Frontal cortex (tissue), 4 donors: ENCODE measurements around the gene WFS1. TPM values are rescaled to one million over a fixed set of nuclear protein-coding genes. Genes with fewer than 3 reads are reported as not detected.

Source experiments
- DNase-seq, 2 donors: peaks; one replicate each; pipeline ENCODE4 v3.0.0; 2012; ENCODE audit warnings: low spot score in 2 of 2
- FAIRE-seq: peaks from 2 replicates; lab custom pipeline; 2012; peaks lifted over from hg19 to GRCh38; lab: Jason Lieb, UNC
- total RNA-seq: library from RNA; depleted of rRNA; stranded (reverse); fragments of >200 nt; gene quantifications from one replicate; pipeline ENCODE4 v1.2.3, GENCODE V29; 2014
- donor health status: control.
- donor health status: control.
- donor health status: control.

Gene WFS1
- total RNA-seq, 1 donor from 2014 or later = 3.7 TPM

- no peak for DNase-seq
Observed at GRCh38 chr4:6235012-6235411, 34.6 kb upstream of the WFS1 start.

GRCh38 chr4:6235901-6236640 lies 33.6 kb upstream of the WFS1 start:
- no peak for FAIRE-seq

More at GRCh38 chr4:6235012-6235411, 34.6 kb upstream of the WFS1 start:
- FAIRE-seq = no peak

DNA sequence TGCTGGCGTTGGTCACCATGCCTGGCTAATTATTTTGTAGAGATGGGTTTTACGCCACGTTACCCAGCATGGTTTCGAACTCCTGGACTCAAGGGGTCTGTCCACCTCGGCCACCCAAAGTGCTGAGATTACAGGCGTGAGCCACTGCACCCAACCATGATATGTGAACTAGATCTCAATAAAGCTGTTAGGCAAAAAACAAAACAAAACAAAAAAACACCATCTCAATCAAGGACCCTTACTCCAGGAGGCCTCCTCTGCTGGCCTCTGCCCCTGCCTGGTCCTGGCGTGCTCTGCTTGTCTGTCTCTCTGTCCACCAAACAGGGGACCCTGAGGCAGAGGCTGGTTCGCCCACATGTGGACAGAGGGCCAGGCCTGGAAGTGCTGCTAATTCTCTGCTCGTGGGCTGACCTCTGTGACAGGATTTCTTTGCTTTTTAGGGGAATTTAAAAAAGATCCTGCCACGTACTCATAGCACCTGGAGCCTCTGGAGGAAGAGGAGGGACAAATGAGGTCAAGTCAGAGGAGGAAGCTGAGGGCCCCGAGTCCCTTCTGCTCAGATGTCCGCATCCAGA lies 32.7 kb upstream of the WFS1 start:
- FAIRE-seq = no peak
- no peak for DNase-seq

More at GRCh38 chr4:6235901-6236640, 33.6 kb upstream of the WFS1 start:
- no peak for DNase-seq

- FAIRE-seq = no peak
- no peak for DNase-seq
Observed at GRCh38 chr4:6239486-6239885, 30.2 kb upstream of the WFS1 start.

DNA sequence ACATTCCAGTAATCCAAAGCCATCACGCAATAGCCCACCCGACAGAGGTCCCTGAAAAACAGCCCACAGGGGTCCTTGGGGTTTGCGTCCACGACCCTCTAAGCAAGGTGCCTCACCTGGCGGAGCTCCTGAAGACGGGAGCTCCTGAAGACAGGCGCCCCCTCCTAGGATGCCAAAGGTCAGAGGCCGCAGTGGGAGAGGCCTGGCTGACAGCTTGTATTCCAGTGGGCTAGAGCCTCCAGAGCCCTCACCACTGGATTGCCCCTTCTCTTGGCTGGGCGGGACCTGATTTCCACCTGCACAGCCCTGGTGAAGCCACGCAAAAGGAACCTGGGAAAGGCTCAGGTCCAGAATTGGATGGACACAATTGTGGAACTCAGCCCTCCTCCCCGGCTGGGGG lies 29.7 kb upstream of the WFS1 start:
- no peak for FAIRE-seq
- DNase-seq = no peak

DNA sequence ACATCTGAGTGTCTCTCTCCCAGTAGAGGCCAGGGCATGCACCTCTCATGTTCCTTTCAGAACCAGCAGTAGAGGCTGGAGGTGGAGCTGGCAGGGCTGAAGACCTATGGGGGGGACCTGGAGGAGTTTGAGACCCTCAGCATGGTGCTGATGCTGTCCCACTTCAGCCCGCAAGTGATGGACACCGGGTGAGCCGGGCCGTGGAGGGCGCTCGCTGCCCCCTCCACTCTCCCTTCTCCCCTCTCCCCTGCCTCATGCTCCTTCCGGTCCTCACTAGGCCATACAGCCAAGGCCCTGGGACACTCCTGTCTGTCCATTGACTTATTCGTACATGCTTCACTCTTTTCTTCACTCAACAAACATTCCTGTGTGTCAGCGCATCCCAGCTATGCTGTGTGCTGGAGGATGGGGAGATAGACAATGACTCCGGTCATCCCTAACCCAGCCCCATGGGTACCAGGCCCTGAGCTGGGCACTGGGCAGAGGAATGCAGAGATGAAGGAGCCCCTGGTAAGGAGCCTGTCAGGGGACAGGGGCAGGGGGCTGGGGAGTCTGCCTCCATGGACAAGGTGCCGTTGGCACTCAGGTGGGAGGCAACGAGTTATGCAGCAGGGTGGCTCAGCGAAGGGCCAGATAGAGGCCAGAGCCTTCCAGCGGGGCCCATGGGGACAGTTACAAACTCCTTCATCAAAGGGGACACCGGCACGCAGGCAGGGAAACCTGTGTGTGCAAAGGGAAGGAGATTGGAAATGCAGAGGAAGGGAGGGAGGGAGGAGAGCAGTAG lies 28.4 kb upstream of the WFS1 start:
- FAIRE-seq = no peak

DNA sequence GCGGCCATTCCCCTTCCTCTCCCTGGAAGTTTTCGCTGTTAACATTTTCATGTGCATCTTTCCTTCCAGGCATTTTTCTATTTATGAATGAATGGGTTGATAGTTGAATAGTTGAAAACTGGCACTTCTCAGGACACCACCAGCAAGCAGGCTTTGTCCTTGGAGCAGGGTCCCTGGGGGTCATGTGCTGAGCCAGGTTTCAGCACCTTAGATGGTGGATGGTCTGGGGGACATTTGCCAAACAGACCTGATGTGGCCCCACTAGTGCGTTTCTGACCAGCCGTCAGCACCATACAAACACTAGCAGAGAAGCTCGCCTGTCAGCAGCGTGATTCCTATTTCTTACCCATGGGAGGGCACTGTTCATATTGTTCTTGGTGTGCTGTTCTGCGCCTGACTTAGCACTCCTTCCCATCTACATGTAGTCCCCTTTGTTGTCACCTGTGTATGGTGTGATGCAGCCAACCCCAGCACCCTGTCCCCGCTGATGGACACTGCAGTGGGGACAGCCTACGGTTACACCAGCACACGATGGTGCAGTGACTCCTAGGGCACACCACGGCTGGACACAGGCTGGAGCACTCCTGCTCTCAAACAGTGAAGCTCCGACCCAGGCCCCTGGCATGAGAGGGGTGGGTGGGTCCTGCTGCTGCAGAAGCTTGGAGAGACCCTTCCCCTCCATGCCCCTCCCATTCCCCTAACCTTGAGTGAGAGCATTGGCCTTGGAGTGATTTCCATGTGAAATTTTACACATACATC lies 27.2 kb upstream of the WFS1 start:
- FAIRE-seq (no peak), DNase-seq (no peak)

More for the DNA sequence above, 28.4 kb upstream of the WFS1 start:
- DNase-seq = no peak

DNA sequence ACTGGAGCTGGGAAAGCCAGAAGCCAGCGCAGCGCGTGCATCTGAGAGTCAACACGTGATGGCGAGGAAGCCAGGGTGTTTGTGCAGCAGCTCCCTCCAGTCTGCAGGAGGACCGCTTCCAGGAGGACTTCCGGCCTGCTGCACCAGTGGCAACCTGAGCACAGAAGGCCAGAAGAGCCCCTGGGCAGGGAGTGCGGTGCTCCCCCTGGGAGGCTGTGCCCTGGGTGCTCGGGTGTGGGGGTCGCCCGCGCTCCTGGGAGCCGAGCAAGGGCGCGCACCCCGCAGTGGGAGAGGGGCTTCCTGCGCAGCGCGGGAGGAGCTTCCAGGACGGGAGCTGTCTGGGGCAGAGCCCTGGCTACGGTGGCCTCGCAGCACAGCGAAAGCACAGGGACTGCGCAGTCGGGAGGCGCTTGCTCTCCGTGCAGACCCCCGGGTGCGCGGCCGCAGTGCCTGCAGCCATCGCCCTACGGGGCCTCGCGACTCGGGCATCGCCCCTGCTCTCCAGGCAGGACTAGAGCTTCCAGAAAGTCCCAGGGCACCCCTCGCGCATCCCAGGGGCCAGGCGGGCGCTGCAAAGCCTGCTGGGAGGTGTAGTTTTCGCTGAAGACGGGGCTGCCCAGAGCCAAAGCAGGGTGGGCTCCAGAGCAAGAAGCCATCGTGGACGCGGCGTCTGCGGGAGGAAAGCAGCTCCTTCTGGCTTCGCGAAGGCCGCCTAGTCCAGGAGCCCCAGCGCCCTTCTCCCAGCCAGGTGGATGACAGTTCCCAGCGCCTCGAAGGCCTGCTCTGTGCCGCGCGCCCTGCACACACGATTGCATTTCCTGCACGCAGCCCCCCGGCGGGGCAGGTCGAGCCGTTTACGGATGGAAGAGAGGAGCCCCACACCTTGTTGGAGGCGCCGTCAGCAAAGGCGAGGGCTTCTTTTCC lies 24.1 kb upstream of the WFS1 start:
- FAIRE-seq = no peak
- peak; percentile 64 to 71 for DNase-seq

GRCh38 chr4:6246170-6246634 lies 23.4 kb upstream of the WFS1 start:
- FAIRE-seq = no peak
- no peak for DNase-seq

DNA sequence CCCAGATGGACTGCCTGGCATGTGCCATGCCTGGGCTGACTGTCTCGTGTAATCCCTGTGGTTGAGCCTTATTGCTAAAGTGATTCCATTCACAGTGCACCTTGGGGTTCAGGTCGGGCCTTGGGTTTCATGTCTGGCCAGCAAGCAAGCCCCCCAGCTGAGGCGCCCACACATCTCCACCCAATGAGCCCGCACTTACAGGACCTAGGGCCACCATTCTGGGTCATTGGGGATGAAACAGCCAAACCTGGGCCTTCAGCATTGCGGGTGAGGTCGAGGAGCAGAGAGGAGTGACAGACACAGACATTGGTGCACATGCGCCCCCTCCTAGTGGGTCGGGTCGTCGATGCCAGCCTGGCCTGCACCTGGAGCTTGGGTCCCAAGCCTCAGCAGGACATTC lies 21.3 kb upstream of the WFS1 start:
- FAIRE-seq (no peak), DNase-seq (no peak)

DNA sequence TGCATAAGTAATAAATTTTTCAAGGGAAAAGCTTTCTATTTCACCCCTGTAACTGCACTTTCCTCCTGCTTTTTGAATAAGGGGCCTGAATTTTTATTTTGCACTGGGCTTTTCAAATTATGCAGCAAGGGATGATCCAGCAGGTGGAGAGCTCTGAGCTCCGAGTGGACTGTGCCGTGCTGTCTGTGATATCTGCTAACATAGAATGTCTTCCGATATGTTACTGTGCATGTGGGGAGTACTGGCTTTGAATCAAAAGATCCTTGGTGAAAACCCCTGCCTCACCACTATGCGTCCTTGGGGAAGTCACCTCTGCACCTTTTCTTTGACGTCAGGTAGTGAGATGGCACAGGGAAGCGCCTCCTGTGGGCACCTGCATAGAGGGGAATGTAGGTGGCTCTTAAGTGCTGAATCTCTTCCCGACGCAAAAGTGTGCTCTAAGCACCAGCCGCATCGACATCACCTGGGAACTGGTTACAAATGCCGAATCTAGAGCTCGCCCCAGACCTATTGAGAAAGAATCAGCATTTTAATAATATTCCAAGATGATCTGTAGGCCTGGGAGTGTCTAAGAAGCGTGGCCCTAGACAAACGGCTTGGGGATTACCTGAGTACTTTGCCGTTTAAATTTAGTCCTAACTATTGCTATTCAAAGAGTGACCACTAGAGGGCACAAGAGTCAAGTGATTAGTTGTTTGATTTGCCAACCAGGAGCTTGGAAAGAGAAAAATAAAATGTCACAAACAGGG lies 19.2 kb upstream of the WFS1 start:
- FAIRE-seq (no peak), DNase-seq (peak; percentile 66 to 79)

DNA sequence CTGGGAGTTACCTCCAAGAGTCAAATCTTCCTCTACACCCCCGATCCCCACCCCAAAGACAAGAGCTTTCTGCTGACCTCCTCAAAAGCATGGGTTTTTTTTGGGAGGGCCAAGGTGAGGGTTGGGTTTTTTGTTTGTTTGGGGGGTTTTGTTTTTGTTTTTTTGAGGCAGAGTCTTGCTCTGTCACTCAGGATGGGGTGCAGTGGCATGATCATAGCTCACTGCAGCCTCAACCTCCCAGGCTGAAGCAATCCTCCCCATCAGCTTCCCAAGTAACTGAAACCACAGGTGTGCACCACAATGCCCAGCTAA lies 18.7 kb upstream of the WFS1 start:
- FAIRE-seq (no peak), DNase-seq (no peak)

DNA sequence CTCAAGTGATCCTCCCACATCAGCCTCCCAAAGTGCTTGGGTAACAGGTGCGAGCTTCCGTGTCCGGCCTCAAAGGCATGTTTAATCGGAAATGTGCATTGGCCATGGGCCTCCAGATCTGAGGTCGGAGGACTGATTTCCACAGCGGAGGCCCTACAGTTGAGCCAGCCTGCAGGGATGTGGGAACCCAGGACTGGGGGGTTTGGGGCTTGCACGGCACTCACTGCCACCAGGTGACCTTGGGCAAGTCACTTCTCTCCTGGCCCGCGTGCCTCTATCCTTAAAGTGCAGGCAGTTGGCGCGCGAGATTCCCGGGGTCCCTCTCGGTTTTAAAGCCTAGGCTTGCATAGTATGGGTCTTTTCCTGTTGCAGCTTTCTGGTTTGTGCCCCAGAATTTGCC lies 18.3 kb upstream of the WFS1 start:
- FAIRE-seq (no peak), DNase-seq (no peak)

GRCh38 chr4:6252051-6252450 lies 17.6 kb upstream of the WFS1 start:
- no peak for FAIRE-seq

GRCh38 chr4:6253111-6253510 lies 16.5 kb upstream of the WFS1 start:
- DNase-seq = no peak
- no peak for FAIRE-seq

More at GRCh38 chr4:6252051-6252450, 17.6 kb upstream of the WFS1 start:
- DNase-seq = no peak

DNA sequence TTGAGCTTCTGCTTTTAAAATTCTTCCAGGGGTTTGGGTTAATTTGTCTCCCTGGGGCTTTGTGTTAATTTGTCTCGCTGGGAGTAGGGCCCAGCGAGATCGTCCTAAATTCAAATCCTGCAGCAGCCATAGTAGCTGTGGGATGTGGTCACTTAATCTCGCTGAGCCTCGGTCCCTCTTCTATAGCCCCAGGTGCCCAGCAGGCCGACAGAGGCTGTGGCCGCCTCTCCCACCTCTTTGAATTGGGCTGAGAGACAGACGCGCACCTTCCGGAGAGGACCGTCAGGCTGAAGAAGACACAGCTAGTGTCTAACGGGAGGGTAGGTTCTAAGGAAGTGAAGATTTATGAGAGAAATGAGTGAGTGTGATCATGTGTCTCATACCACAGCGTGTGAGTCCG lies 15.7 kb upstream of the WFS1 start:
- no peak for FAIRE-seq
- DNase-seq = no peak

DNA sequence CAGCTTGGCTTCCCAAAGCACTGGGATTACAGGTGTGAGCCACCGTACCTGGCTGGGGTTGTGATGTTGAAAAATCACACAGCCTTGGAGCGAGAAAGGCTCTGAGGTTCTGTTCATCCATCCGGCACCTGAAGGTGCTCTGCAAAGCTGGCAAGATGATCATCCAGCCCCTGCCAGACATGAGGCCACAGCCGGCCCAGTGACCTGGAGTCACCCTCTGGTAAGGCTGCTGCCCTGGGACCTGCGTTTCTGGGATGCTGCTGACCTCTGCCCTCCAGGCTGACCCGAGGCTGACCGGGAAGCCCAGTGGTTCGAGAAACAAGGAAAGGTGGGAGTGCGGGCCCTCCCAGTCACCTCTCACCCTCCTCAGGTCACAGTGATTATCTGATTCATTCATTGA lies 13.5 kb upstream of the WFS1 start:
- no peak for FAIRE-seq
- DNase-seq = no peak

GRCh38 chr4:6257247-6258025 lies 12.2 kb upstream of the WFS1 start:
- no peak for DNase-seq
- no peak for FAIRE-seq
